ENCODE results near the gene LARGE1.

The LARGE1 gene

DNA sequence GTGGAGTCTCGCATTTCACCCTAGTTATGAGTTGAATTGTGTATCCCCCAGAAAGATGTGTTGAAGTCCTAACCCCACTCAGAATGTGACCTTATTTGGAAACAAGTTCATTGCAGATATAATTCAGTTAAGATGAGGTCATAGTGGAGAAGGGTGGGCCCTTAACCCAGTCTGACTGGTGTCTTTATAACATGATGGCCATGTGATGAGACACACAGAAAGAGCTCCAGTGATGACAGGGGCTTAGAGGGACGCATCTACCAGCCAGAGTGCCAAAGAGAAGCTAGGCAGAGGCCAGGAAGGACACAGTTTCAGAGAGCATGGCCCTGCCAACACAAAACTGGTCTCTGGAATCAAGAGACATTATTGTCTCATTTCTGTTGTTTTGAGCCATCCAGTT lies 50.3 kb downstream of the LARGE1 start:
- no peak overlapping the region for H3K4me3 ChIP-seq (ENCODE audit: control insufficient read depth in 1 of 7, extremely low read depth in 1 of 7, insufficient read depth in 4 of 7, low read depth in 2 of 7, low read length in 6 of 7)
- no peak overlapping the region for H3K27ac ChIP-seq (ENCODE audit: insufficient read depth in 1 of 2, low read depth in 1 of 2, low read length in 2 of 2, poor library complexity in 1 of 2, severe bottlenecking in 2 of 2)
- H3K4me1 ChIP-seq (ENCODE audit: control extremely low read depth in 1 of 4, control insufficient read depth in 4 of 4, insufficient read depth in 4 of 4, low read length in 3 of 4): no peaks in the 10 kb centered on the region
- no peak for DNase-seq
- H3K9me3 ChIP-seq (ENCODE audit: control extremely low read depth in 1 of 5, control insufficient read depth in 4 of 5, insufficient read depth in 2 of 5, low read depth in 1 of 5, low read length in 4 of 5): no peaks in the 10 kb centered on the region
- H3K36me3 ChIP-seq (ENCODE audit: control insufficient read depth in 4 of 4, insufficient read depth in 4 of 4, low read length in 3 of 4): no peaks in the 10 kb centered on the region
- ChIA-PET POLR2A (no interaction called here), CTCF (no interaction called here)
- H3K27me3 ChIP-seq (replicated peaks in 2 of 5; ENCODE audit: control insufficient read depth in 4 of 5, insufficient read depth in 5 of 5, low read length in 4 of 5): no peaks in the 10 kb centered on the region
- WGBS (ENCODE audit: insufficient coverage): 94% methylated on average over 2 of the region's 2 CpGs

DNA sequence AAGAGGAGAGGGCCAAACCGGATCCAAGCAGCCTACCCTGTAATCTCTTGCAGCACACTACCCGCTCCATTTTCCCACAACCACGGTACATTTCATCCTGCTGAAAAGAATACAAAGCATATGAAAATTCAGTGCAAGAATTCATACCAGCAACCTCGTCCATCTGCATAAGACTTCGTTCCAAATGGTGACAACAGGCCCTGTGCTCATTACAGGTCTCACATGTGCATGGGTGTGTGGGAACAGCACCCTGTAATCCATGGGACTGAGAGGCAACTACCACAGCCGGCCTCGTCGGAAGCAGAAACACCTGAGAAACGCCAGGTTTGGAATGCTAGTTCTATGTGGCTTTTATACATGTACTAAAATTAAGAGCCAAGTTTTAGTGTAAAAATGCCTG lies 52.3 kb downstream of the LARGE1 start:
- DNase-seq: no peak
- Histone ChIP-seq H3K27ac (ENCODE audit: insufficient read depth in 1 of 2, low read depth in 1 of 2, low read length in 2 of 2, poor library complexity in 1 of 2, severe bottlenecking in 2 of 2) (no peak overlapping the region), H3K4me1 (ENCODE audit: control extremely low read depth in 1 of 4, control insufficient read depth in 4 of 4, insufficient read depth in 4 of 4, low read length in 3 of 4) (no peaks in the 10 kb centered on the region), H3K36me3 (ENCODE audit: control insufficient read depth in 4 of 4, insufficient read depth in 4 of 4, low read length in 3 of 4) (no peaks in the 10 kb centered on the region), H3K27me3 (replicated peaks in 2 of 5; ENCODE audit: control insufficient read depth in 4 of 5, insufficient read depth in 5 of 5, low read length in 4 of 5) (no peaks in the 10 kb centered on the region), H3K9me3 (ENCODE audit: control extremely low read depth in 1 of 5, control insufficient read depth in 4 of 5, insufficient read depth in 2 of 5, low read depth in 1 of 5, low read length in 4 of 5) (no peaks in the 10 kb centered on the region), H3K4me3 (ENCODE audit: control insufficient read depth in 1 of 7, extremely low read depth in 1 of 7, insufficient read depth in 4 of 7, low read depth in 2 of 7, low read length in 6 of 7) (no peak overlapping the region)
- 100% methylated on average over 5 of the region's 9 CpGs for WGBS (ENCODE audit: insufficient coverage)
- POLR2A ChIA-PET: no interaction called here
- CTCF ChIA-PET: no interaction called here

DNA sequence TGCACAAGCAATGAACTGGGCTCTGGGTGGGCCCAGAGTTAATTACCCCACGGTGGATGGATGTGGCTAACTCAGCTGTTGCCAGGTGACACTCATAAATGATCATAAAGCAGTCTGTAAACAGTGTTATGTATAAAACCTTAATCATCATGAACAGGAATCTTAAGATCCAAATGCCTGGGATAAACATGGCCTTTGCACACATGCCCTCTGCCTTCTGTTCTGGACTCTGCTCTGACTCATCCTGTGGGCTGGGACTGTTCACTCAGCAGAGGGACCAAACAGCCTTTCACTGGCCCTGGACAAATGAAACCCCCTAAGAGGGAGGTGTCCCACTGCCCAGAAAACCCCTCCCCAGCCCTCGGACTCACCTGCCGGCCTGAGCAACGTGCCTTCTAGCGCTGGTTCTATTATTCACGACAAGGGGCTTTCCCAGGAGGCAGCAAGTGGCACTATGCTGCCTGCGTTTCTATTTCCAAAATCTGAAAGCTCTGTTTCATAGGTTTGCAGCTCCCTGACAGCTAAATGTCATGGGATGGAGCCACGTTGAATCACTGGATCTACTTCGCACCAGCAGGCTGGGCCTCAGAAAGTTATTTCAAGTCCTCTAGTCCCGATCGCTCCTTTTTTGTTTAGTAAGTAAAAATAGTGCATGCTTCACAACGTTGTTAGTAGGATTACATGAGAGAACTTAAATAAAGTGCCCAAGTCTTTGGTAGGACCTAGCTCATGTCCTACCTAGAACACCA lies 53.0 kb downstream of the LARGE1 start:
- POLR2A ChIA-PET: interaction anchor here (0.6 kb wide), 1 partner anchor 23 kb away, joined by 3 read pairs; no protein-coding TSS in a partner anchor
- Histone ChIP-seq H3K27me3 (replicated peaks in 2 of 5; ENCODE audit: control insufficient read depth in 4 of 5, insufficient read depth in 5 of 5, low read length in 4 of 5) (no peaks in the 10 kb centered on the region), H3K9me3 (ENCODE audit: control extremely low read depth in 1 of 5, control insufficient read depth in 4 of 5, insufficient read depth in 2 of 5, low read depth in 1 of 5, low read length in 4 of 5) (no peaks in the 10 kb centered on the region), H3K36me3 (ENCODE audit: control insufficient read depth in 4 of 4, insufficient read depth in 4 of 4, low read length in 3 of 4) (no peaks in the 10 kb centered on the region), H3K4me3 (ENCODE audit: control insufficient read depth in 1 of 7, extremely low read depth in 1 of 7, insufficient read depth in 4 of 7, low read depth in 2 of 7, low read length in 6 of 7) (no peak overlapping the region), H3K27ac (ENCODE audit: insufficient read depth in 1 of 2, low read depth in 1 of 2, low read length in 2 of 2, poor library complexity in 1 of 2, severe bottlenecking in 2 of 2) (no peak overlapping the region), H3K4me1 (ENCODE audit: control extremely low read depth in 1 of 4, control insufficient read depth in 4 of 4, insufficient read depth in 4 of 4, low read length in 3 of 4) (no peaks in the 10 kb centered on the region)
- no peak for DNase-seq
- 94% methylated on average over 11 of the region's 12 CpGs for WGBS (ENCODE audit: insufficient coverage)
- CTCF ChIA-PET: no interaction called here

DNA sequence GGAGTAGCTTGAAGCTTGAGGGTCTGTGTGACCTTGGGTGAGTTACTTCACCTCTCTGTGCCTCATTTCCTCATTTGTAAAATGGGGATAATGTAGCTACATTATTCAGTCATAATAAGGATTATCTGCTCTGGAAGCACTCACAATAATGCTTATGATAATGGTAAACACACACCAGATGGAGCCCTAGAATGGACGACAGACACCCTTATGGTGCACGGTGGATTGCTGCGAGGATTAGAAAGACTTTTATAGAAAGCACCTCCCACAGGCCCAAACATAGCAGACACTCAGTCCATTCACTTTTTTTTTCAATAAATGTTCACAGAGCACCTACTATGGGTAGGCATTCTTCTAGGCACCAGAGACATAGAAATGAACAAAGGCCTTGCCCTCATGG lies 53.8 kb downstream of the LARGE1 start:
- Histone ChIP-seq H3K4me3 (ENCODE audit: control insufficient read depth in 1 of 7, extremely low read depth in 1 of 7, insufficient read depth in 4 of 7, low read depth in 2 of 7, low read length in 6 of 7) (no peak overlapping the region), H3K27me3 (replicated peaks in 2 of 5; ENCODE audit: control insufficient read depth in 4 of 5, insufficient read depth in 5 of 5, low read length in 4 of 5) (no peaks in the 10 kb centered on the region), H3K27ac (ENCODE audit: insufficient read depth in 1 of 2, low read depth in 1 of 2, low read length in 2 of 2, poor library complexity in 1 of 2, severe bottlenecking in 2 of 2) (no peak overlapping the region), H3K9me3 (ENCODE audit: control extremely low read depth in 1 of 5, control insufficient read depth in 4 of 5, insufficient read depth in 2 of 5, low read depth in 1 of 5, low read length in 4 of 5) (no peaks in the 10 kb centered on the region), H3K4me1 (ENCODE audit: control extremely low read depth in 1 of 4, control insufficient read depth in 4 of 4, insufficient read depth in 4 of 4, low read length in 3 of 4) (no peaks in the 10 kb centered on the region), H3K36me3 (ENCODE audit: control insufficient read depth in 4 of 4, insufficient read depth in 4 of 4, low read length in 3 of 4) (no peaks in the 10 kb centered on the region)
- CTCF ChIA-PET: no interaction called here
- POLR2A ChIA-PET: no interaction called here
- no peak for DNase-seq
- WGBS (ENCODE audit: insufficient coverage): no CpG with 5 or more reads among the region's 3 CpGs

DNA sequence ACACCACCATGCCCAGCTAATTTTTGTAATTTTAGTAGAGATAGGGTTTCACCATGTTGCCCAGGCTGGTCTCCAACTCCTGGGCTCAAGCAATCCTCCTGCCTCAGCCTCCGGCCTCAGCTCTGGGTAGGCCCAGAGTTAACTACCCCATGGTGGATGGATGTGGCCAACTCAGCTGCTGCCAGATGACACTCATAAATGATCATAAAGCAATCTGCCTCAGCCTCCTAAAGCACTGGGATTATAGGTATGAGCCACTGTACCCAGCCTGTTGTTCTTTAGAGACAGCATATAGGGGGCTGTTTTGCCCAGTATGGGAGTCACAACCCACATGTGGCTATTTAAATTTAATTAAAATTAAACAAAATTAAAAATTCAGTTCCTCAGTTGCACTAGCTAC lies 54.3 kb downstream of the LARGE1 start:
- ChIA-PET CTCF (no interaction called here), POLR2A (no interaction called here)
- DNase-seq: no peak
- no peak overlapping the region for H3K27ac ChIP-seq (ENCODE audit: insufficient read depth in 1 of 2, low read depth in 1 of 2, low read length in 2 of 2, poor library complexity in 1 of 2, severe bottlenecking in 2 of 2)
- no peaks in the 10 kb centered on the region for H3K4me1 ChIP-seq (ENCODE audit: control extremely low read depth in 1 of 4, control insufficient read depth in 4 of 4, insufficient read depth in 4 of 4, low read length in 3 of 4)
- H3K27me3 ChIP-seq (replicated peaks in 2 of 5; ENCODE audit: control insufficient read depth in 4 of 5, insufficient read depth in 5 of 5, low read length in 4 of 5): no peaks in the 10 kb centered on the region
- no peaks in the 10 kb centered on the region for H3K36me3 ChIP-seq (ENCODE audit: control insufficient read depth in 4 of 4, insufficient read depth in 4 of 4, low read length in 3 of 4)
- 100% methylated on average over 1 of the region's 1 CpG for WGBS (ENCODE audit: insufficient coverage)
- H3K4me3 ChIP-seq (ENCODE audit: control insufficient read depth in 1 of 7, extremely low read depth in 1 of 7, insufficient read depth in 4 of 7, low read depth in 2 of 7, low read length in 6 of 7): no peak overlapping the region
- no peaks in the 10 kb centered on the region for H3K9me3 ChIP-seq (ENCODE audit: control extremely low read depth in 1 of 5, control insufficient read depth in 4 of 5, insufficient read depth in 2 of 5, low read depth in 1 of 5, low read length in 4 of 5)

DNA sequence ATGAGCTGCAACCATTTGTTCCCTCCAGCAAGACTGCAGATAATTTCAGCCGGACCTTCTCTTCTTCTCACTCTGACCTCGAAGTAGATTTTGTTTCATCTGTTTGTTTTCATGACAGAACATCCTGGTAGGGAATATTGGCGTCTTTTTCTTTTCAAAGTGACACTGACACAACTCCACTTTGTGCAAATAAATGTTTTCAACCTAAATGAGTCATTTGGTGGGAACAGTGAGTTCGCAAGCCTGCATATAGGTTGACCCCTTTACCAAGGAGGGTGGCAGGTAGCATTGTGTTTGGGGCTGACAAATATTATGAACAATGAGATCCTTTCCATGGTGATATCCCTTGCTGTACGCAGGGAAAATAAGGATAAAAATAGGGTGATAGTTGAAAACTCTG lies 55.0 kb downstream of the LARGE1 start:
- Histone ChIP-seq H3K36me3 (ENCODE audit: control insufficient read depth in 4 of 4, insufficient read depth in 4 of 4, low read length in 3 of 4) (no peaks in the 10 kb centered on the region), H3K4me1 (ENCODE audit: control extremely low read depth in 1 of 4, control insufficient read depth in 4 of 4, insufficient read depth in 4 of 4, low read length in 3 of 4) (no peaks in the 10 kb centered on the region), H3K9me3 (ENCODE audit: control extremely low read depth in 1 of 5, control insufficient read depth in 4 of 5, insufficient read depth in 2 of 5, low read depth in 1 of 5, low read length in 4 of 5) (no peaks in the 10 kb centered on the region), H3K27ac (ENCODE audit: insufficient read depth in 1 of 2, low read depth in 1 of 2, low read length in 2 of 2, poor library complexity in 1 of 2, severe bottlenecking in 2 of 2) (no peak overlapping the region), H3K4me3 (ENCODE audit: control insufficient read depth in 1 of 7, extremely low read depth in 1 of 7, insufficient read depth in 4 of 7, low read depth in 2 of 7, low read length in 6 of 7) (no peak overlapping the region), H3K27me3 (replicated peaks in 2 of 5; ENCODE audit: control insufficient read depth in 4 of 5, insufficient read depth in 5 of 5, low read length in 4 of 5) (no peaks in the 10 kb centered on the region)
- no peak for DNase-seq
- POLR2A ChIA-PET: no interaction called here
- CTCF ChIA-PET: no interaction called here
- 91% methylated on average over 3 of the region's 5 CpGs for WGBS (ENCODE audit: insufficient coverage)

DNA sequence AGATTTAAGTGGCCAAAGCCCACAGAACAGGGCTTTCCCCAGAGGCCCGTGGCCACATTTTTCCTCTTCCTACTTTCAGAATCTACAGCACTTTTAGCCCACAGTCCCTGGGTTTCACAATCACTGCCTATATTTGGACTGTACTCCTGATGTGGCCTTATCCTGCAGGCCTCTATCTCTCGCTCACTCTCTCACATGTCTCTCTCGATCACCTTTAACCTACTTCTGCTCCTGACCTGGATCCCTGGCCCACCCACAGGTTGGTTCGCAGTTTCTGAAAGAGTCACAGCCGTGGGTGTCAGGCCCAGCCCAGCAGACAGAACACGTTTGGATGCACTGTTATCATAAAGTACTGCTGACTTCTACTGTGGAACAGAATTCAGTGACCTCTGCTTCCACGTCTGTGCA lies 55.5 kb downstream of the LARGE1 start:
- H3K4me3 ChIP-seq (ENCODE audit: control insufficient read depth in 1 of 7, extremely low read depth in 1 of 7, insufficient read depth in 4 of 7, low read depth in 2 of 7, low read length in 6 of 7): no peak overlapping the region
- H3K4me1 ChIP-seq (ENCODE audit: control extremely low read depth in 1 of 4, control insufficient read depth in 4 of 4, insufficient read depth in 4 of 4, low read length in 3 of 4): no peaks in the 10 kb centered on the region
- H3K9me3 ChIP-seq (ENCODE audit: control extremely low read depth in 1 of 5, control insufficient read depth in 4 of 5, insufficient read depth in 2 of 5, low read depth in 1 of 5, low read length in 4 of 5): no peaks in the 10 kb centered on the region
- no peaks in the 10 kb centered on the region for H3K36me3 ChIP-seq (ENCODE audit: control insufficient read depth in 4 of 4, insufficient read depth in 4 of 4, low read length in 3 of 4)
- no peak overlapping the region for H3K27ac ChIP-seq (ENCODE audit: insufficient read depth in 1 of 2, low read depth in 1 of 2, low read length in 2 of 2, poor library complexity in 1 of 2, severe bottlenecking in 2 of 2)
- DNase-seq: no peak
- 88% methylated on average over 5 of the region's 7 CpGs for WGBS (ENCODE audit: insufficient coverage)
- ChIA-PET CTCF (no interaction called here), POLR2A (no interaction called here)
- no peaks in the 10 kb centered on the region for H3K27me3 ChIP-seq (replicated peaks in 2 of 5; ENCODE audit: control insufficient read depth in 4 of 5, insufficient read depth in 5 of 5, low read length in 4 of 5)
